Nephron progenitor cell (in vitro differentiated cells): ENCODE data around the gene KLF3.

Source experiments
- DNase-seq: peaks from one replicate; pipeline ENCODE4 v3.0.0; 2021
- H3K27ac Mint-ChIP-seq: 2 replicates; pipeline ENCODE4 v1.8.0; 2021; ENCODE audit warnings: mild to moderate bottlenecking, moderate library complexity, mixed read lengths
- H3K27me3 Mint-ChIP-seq: 2 replicates; pipeline ENCODE4 v1.8.0; 2021; ENCODE audit warnings: mild to moderate bottlenecking, low read depth, mixed read lengths; ENCODE audit not compliant: poor library complexity
- H3K36me3 Mint-ChIP-seq: 2 replicates; pipeline ENCODE4 v1.8.0; 2021; ENCODE audit warnings: low read depth, mixed read lengths
- H3K4me1 Mint-ChIP-seq: 2 replicates; pipeline ENCODE4 v1.8.0; 2021; ENCODE audit warnings: mixed read lengths
- H3K4me3 Mint-ChIP-seq: 2 replicates; pipeline ENCODE4 v1.8.0; 2021; ENCODE audit warnings: mild to moderate bottlenecking, moderate library complexity, mixed read lengths
- H3K9me3 Mint-ChIP-seq: 2 replicates; pipeline ENCODE4 v1.8.0; 2021; ENCODE audit warnings: mild to moderate bottlenecking, moderate library complexity, mixed read lengths
- TF ChIP-seq, protein P1 (sequence below): fragments of 200-600 bp; sonication (generic); IDR thresholded peaks from 2 replicates; pipeline ENCODE4 v1.5.0; 2021; ENCODE audit warnings: antibody characterized with exemption

KLF3 gene

DNA sequence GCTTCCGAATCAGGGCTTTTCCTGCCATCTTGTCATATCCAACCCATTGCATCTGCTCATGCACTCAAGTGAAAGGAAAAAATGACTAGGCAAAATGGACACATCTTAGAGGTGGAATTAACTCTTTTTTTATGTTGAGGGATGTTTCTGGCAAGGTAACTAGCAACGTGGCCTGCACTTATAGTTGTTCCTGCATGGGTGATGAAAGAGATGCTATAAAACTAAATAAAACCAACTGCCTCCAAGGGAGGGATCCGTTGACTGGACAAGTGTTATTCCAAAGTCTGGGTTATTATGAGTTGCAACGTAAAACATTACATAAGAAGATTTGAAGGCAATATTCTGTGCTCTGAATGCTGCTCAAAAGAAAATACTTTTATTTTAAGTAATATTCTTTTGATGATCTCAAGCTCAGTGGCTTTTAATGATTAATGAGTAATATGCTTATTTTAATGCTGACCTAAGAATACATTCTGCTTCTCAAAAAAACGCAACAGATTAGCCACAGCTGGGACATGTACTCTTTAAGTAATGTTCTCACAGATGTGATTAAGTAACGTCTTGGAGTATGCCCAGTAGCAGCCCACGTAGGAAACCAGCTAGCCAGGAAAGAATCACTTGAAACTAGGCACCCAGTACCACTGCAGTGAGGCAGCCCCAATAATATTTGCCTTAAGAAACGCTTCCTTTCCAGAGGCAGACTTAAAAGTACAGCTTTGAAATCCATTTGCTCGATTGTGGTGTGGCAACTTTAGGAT is 27.4 kb downstream of the KLF3 start:
- H3K36me3 Mint-ChIP-seq, result peaks cover 94% of the 10 kb centered on the region

DNA sequence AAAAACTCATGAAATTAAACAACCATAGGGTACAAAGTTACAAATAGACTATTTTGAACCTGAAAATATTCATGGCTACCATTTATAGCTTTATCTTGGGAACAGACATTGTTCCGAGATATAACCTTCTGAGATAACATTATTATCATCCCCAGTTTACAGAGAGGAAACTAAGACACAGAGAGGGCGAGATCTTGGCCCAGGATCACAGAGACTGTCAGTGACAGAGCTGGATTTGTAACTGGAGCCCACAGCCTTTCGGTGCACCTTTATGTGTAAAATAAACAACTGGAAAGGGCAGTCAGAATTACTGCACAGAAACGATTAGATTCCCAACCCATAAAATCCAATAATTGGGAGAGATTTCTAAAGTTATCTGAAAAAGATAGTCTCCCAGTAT is 28.4 kb downstream of the KLF3 start:
- no peaks in the 10 kb centered on the region for H3K9me3 Mint-ChIP-seq
- DNase-seq, result no peak
- H3K4me1 Mint-ChIP-seq, result no peaks in the 10 kb centered on the region
- H3K27ac Mint-ChIP-seq, result no peak overlapping the region
- no peaks in the 10 kb centered on the region for H3K27me3 Mint-ChIP-seq
- peaks cover 94% of the 10 kb centered on the region for H3K36me3 Mint-ChIP-seq
- TF ChIP-seq, protein P1, sequence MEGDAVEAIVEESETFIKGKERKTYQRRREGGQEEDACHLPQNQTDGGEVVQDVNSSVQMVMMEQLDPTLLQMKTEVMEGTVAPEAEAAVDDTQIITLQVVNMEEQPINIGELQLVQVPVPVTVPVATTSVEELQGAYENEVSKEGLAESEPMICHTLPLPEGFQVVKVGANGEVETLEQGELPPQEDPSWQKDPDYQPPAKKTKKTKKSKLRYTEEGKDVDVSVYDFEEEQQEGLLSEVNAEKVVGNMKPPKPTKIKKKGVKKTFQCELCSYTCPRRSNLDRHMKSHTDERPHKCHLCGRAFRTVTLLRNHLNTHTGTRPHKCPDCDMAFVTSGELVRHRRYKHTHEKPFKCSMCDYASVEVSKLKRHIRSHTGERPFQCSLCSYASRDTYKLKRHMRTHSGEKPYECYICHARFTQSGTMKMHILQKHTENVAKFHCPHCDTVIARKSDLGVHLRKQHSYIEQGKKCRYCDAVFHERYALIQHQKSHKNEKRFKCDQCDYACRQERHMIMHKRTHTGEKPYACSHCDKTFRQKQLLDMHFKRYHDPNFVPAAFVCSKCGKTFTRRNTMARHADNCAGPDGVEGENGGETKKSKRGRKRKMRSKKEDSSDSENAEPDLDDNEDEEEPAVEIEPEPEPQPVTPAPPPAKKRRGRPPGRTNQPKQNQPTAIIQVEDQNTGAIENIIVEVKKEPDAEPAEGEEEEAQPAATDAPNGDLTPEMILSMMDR, result no peak
- H3K4me3 Mint-ChIP-seq, result no peak overlapping the region

More for the DNA sequence above, 27.4 kb downstream of the KLF3 start:
- no peaks in the 10 kb centered on the region for H3K4me1 Mint-ChIP-seq
- no peak overlapping the region for H3K4me3 Mint-ChIP-seq
- H3K9me3 Mint-ChIP-seq, result no peaks in the 10 kb centered on the region
- no peak overlapping the region for H3K27ac Mint-ChIP-seq
- no peaks in the 10 kb centered on the region for H3K27me3 Mint-ChIP-seq
- TF ChIP-seq, protein P1, result no peak
- no peak for DNase-seq

DNA sequence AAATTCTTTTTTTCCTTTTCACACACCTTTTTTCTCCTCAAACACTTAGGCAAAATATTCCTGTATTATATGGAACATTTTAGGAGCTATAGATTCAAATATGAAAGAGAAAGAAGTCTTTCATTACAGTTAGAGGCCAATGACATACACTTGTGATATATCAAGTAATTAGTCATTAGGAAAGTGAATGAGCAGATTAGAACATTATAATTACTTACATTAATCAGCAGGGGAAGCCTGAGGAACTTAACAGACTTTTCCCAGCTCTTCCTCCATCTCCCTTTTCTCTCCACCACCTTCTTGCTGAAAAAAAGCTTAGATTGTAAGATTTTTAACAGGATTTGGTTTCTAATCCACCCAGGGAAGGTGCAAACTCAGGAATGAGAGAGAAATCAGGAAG is 29.6 kb downstream of the KLF3 start:
- Mint-ChIP-seq H3K4me3 (no peak overlapping the region), H3K27ac (no peak overlapping the region), H3K9me3 (no peaks in the 10 kb centered on the region), H3K36me3 (peaks cover 88% of the 10 kb centered on the region), H3K27me3 (no peaks in the 10 kb centered on the region), H3K4me1 (no peaks in the 10 kb centered on the region)
- DNase-seq, result no peak
- TF ChIP-seq, protein P1, result no peak

DNA sequence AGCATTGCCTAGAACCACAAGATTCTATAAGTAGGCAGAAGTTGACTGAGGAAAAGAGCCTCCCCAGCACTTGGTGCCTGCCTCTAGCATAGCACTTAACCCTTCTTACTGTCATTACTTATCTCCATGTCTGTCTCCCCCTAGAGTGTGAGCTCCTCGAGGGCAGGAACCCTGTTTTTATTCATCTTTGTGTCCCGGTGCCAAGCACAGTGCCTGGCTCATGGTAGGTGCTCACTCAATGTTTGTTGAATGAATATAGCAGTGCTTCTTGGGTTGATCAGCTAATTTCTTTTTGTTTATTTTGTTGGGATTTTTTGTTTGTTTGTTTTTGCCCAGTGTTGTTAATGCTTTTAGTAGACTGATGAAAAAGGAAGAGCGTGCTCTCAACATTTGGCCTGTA is 30.3 kb downstream of the KLF3 start:
- H3K27me3 Mint-ChIP-seq, result no peaks in the 10 kb centered on the region
- no peaks in the 10 kb centered on the region for H3K4me1 Mint-ChIP-seq
- TF ChIP-seq, protein P1, result no peak
- H3K36me3 Mint-ChIP-seq, result peaks cover 87% of the 10 kb centered on the region
- H3K4me3 Mint-ChIP-seq, result no peak overlapping the region
- H3K9me3 Mint-ChIP-seq, result no peaks in the 10 kb centered on the region
- H3K27ac Mint-ChIP-seq, result no peak overlapping the region
- DNase-seq, result no peak

DNA sequence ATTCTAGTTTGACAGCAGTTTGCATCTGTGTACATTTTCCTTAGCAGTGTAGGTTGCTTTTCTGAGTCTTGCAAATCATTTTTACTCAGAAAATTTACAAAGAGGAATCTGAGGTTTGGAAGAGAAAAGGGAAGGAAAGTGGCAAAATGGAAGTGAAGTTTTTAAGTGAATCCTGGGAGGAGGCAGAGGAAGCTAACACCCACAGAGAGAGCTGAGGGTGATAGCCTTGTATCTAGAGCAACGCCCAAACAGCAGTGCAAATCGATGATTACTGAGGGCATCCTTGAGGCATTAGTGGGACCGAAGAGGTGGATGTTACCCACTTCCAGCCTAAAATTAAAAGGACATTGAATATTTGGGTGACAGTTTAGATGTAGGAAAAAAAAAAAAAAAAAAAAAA is 31.8 kb downstream of the KLF3 start:
- H3K9me3 Mint-ChIP-seq, result no peaks in the 10 kb centered on the region
- H3K27me3 Mint-ChIP-seq, result no peaks in the 10 kb centered on the region
- TF ChIP-seq, protein P1, result no peak
- no peak for DNase-seq
- no peak overlapping the region for H3K4me3 Mint-ChIP-seq
- peak overlapping the region; percentile 82 for H3K27ac Mint-ChIP-seq
- H3K36me3 Mint-ChIP-seq, result peaks cover 72% of the 10 kb centered on the region
- H3K4me1 Mint-ChIP-seq, result no peaks in the 10 kb centered on the region

DNA sequence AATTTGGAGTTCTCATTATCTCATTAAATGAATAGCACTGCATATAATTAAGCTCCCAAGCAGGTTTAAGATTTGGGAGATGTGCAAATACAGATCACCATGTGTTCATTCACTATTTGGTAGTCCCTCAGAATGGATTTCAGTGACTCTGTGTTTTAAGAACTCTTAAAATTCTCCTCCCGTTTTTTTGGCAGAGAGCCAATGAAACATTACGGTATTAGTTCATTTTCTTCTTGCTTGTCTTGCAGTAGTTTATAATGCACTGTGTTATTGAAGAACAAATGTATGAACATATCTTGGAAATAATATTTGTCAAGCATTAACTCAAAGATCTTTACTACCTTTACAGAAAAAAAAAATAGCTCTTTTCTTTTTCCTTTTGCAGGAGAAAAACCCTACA is 32.7 kb downstream of the KLF3 start:
- DNase-seq, result no peak
- TF ChIP-seq, protein P1, result no peak

More for the DNA sequence above, 32.7 kb downstream of the KLF3 start:
- peak overlapping the region; percentile 55 for H3K27ac Mint-ChIP-seq
- no peaks in the 10 kb centered on the region for H3K4me1 Mint-ChIP-seq
- H3K9me3 Mint-ChIP-seq, result no peaks in the 10 kb centered on the region
- peaks cover 63% of the 10 kb centered on the region for H3K36me3 Mint-ChIP-seq
- H3K27me3 Mint-ChIP-seq, result no peaks in the 10 kb centered on the region
- H3K4me3 Mint-ChIP-seq, result no peak overlapping the region
